GM12801 (cell line): ENCODE measurements around the gene GAB3.

ENCODE experiments used
- TF ChIP-seq, protein P1 (sequence below): IDR thresholded peaks from one replicate; pipeline ENCODE4 v1.5.1; 2011; ENCODE audit warnings: control low read depth; ENCODE audit not compliant: insufficient read length; ENCODE audit errors: extremely low read depth

GAB3 gene

DNA sequence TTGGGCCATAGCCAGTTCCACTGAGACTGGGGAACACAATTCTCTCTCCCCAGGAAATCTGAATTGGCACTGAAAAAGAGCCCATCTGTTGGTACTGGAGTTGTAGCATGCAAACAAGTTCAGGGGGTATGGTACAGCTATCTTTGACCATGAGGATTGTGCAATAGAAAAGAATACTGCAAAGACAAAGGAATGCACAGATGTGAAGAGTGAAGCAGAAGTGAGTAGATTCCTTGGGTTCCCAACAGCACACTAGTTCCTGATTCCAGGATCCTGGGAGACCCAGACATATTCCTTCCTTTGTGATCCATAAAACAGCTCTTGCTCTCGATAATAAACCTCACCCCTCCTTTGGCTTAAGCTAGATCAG lies 54.2 kb downstream of the GAB3 start:
- TF ChIP-seq, protein P1, sequence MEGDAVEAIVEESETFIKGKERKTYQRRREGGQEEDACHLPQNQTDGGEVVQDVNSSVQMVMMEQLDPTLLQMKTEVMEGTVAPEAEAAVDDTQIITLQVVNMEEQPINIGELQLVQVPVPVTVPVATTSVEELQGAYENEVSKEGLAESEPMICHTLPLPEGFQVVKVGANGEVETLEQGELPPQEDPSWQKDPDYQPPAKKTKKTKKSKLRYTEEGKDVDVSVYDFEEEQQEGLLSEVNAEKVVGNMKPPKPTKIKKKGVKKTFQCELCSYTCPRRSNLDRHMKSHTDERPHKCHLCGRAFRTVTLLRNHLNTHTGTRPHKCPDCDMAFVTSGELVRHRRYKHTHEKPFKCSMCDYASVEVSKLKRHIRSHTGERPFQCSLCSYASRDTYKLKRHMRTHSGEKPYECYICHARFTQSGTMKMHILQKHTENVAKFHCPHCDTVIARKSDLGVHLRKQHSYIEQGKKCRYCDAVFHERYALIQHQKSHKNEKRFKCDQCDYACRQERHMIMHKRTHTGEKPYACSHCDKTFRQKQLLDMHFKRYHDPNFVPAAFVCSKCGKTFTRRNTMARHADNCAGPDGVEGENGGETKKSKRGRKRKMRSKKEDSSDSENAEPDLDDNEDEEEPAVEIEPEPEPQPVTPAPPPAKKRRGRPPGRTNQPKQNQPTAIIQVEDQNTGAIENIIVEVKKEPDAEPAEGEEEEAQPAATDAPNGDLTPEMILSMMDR, result no peak

DNA sequence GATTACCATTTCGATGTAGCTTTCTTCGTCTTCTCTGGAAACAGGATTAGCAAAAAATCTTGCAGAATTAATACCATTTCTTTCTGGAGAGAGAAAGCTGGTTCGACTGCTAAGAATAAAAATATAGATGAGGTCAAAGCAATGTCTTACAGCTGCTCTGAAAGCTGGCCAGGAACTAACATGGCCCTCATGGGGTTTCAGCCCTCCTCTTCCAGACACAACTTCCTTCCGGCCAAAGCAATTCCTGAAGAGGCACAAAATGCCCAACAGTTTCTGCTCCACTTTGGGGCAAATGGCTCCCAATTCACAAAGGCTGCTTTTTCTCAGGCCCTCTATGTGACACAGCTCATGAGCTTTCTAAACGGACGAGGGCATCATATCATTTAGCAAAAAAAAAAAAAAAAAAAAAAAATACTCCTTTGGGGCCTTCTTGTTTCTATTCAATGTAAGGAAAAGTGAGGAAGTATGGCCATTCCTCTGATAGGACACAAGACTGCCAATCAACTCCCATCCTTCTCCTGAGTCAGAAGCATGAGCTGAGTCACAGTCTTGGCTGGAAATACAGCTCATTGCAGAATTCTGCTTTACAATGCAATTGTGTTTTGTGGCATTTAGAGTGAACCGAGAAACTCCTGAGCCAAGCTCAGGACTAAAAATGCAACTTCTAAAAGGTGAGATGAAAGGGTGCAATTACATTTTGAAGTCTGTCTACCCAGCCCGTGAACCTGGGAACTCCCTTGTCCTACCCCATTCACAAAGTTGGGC lies 54.8 kb downstream of the GAB3 start:
- TF ChIP-seq, protein P1, result no peak

DNA sequence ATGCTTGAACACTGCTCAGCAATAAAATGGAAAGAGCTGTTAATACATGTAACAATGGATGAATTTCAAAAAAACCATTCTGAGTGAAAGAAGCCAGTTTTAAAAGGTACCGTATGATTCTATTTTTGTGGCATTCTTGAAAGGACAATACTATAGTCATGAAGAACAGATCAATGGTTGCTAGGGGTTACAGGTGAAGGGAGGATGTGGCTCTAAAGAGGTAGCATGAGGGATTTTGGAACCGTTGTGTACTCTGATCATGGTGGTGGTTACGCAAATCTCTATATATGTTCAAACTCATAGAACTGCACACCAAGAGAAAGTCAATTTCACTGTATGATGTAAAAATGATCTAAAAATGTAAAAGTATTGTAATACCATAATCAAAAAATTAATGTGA lies 57.5 kb downstream of the GAB3 start:
- TF ChIP-seq, protein P1, result no peak

DNA sequence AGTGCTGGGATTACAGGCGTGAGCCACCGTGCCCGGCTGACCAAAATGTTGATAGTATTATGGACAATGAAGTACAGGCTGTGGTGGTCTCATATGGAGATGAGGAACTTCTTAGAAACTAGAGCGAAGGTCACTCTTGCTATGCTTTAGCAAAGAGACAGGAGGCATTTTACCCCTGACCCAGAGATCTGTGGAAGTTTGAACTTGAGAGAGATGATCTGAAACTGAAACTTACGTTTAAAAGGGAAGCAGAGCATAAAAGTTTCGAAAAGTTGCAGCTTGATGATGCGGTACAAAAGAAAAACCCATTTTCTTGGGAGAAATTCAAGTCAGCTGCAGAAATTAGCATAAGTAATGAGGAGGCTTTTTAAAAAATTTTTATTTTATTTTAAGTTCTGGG lies 89.0 kb downstream of the GAB3 start:
- TF ChIP-seq, protein P1, result no peak

DNA sequence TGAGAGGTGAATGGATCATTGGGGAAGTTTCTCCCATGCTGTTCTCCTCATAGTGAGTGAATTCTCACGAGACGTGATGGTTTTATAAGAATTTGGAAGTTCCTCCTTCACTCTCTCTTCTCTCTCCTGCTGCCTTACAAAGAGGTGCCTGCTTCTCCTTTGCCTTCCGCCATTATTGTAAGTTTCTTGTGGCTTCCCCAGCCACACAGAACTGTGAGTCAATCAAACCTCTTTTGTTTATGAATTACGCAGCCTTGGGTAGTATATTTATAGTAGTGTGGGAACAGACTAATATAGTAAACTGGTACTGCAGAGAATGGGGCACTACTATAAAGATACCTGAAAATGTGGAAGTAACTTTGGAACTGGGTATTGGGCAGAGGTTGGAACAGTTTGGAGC lies 89.7 kb downstream of the GAB3 start:
- TF ChIP-seq, protein P1, result no peak

DNA sequence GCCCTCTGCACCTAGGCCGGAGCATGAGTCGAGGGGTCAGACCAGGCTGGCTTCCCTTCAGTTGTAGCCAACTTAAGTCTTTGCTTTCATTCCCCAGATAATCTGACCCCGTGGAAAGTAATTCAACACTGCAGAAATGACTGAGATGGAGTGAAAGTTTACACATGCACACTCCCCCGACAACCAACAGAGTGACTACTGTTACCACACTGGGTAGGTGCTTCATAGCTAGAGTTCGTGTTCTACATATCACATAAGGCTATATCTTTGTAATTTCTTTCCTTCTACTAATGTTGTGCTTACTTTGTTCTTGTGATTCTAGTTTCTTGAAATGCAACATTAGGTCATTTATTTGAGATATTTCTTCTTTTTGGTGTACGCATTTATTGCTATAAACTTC lies 90.3 kb downstream of the GAB3 start:
- TF ChIP-seq, protein P1, result no peak

DNA sequence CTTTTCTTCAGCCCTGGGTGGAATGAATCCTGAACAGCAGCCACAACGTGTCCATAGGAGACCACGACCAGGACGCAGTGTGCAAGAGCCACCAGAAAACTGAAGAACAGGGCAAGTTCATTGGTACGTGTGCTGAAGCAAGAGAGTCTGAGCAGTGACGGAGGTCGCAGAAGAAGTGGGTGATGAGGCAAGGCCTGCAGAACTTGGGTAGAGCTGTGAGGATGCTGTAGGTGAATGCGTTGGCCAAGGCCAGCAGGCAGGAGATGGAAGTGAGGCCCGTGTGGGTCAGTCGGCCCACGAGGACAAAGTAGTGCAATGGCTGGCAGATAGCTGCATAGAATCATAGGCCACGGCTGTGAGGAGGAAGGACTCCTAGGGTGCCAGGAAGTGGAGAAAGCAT lies 91.9 kb downstream of the GAB3 start:
- TF ChIP-seq, protein P1, result no peak

DNA sequence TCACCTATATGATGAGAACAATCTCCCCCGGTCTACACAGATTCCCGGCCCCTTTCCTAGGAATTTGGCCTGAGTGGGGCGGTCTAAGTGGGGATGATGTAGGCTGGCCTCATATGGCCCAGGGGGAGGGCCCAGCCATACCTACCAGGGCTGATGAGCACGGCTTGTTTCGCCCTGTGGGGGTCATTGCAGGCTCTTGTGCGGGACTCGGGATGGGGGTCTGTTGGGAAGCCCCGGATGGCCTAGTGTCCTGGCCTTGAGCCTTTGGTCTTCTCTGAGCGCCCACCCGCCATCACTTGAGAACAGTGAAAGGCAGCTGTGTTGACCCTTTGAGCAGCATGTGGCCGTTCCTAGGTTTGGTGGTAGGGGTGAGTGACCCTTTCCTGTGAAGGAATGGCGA lies 92.7 kb downstream of the GAB3 start:
- TF ChIP-seq, protein P1, result no peak
